OCI-LY1 (cell line): ENCODE results near the gene OR5AP2.

ENCODE experiments used
- H2AFZ ChIP-seq: fragments of 200-600 bp; sonication (generic), shearing (Covaris generic); 2 replicates; pipeline ENCODE4 v1.6.0; 2014; ENCODE audit warnings: antibody characterized with exemption, mild to moderate bottlenecking, low read length
- H3F3A ChIP-seq: fragments of 200-600 bp; sonication (generic), shearing (Covaris generic); 2 replicates; pipeline ENCODE4 v1.6.0; 2014; ENCODE audit warnings: mild to moderate bottlenecking, antibody characterized with exemption, low read length, moderate library complexity; ENCODE audit not compliant: insufficient read depth
- H3K27ac ChIP-seq: fragments of 200-600 bp; sonication (generic); 2 replicates; pipeline ENCODE4 v1.5.1; 2014; ENCODE audit warnings: low read length, mixed run types, mild to moderate bottlenecking, low read depth; ENCODE audit not compliant: poor library complexity, severe bottlenecking
- H3K27me3 ChIP-seq: fragments of 200-600 bp; sonication (generic); 2 replicates; pipeline ENCODE4 v1.6.0; 2014; ENCODE audit warnings: antibody characterized with exemption, mild to moderate bottlenecking, low read length, moderate library complexity; ENCODE audit not compliant: insufficient read depth
- H3K36me3 ChIP-seq: fragments of 200-600 bp; sonication (generic); 2 replicates; pipeline ENCODE4 v1.6.1; 2014; ENCODE audit warnings: mild to moderate bottlenecking, antibody characterized with exemption, low read length, moderate library complexity, mixed read lengths; ENCODE audit not compliant: insufficient read depth
- H3K4me1 ChIP-seq: fragments of 200-600 bp; sonication (generic); 2 replicates; pipeline ENCODE4 v1.5.1; 2014; ENCODE audit warnings: mild to moderate bottlenecking, low read length, moderate library complexity; ENCODE audit not compliant: insufficient read depth, severe bottlenecking
- H3K4me2 ChIP-seq: fragments of 200-600 bp; sonication (generic), shearing (Covaris generic); 2 replicates; pipeline ENCODE4 v1.6.1; 2014; ENCODE audit warnings: low read length
- H3K4me3 ChIP-seq: fragments of 200-600 bp; sonication (generic); 2 replicates; pipeline ENCODE4 v1.5.1; 2014; ENCODE audit warnings: low read length, low read depth, mild to moderate bottlenecking, mixed read lengths; ENCODE audit not compliant: poor library complexity, severe bottlenecking
- H3K79me2 ChIP-seq: fragments of 200-600 bp; shearing (Covaris generic); 2 replicates; pipeline ENCODE4 v1.6.1; 2016; ENCODE audit warnings: mixed run types, low read length, mixed read lengths; ENCODE audit not compliant: insufficient read depth
- H3K9ac ChIP-seq: fragments of 200-600 bp; sonication (generic), shearing (Covaris generic); 2 replicates; pipeline ENCODE4 v1.6.1; 2014; ENCODE audit warnings: mild to moderate bottlenecking, low read length, mixed read lengths
- H3K9me2 ChIP-seq: fragments of 200-600 bp; sonication (generic), shearing (Covaris generic); 2 replicates; pipeline ENCODE4 v1.6.1; 2014; ENCODE audit warnings: low read depth, mild to moderate bottlenecking, low read length, mixed read lengths
- H3K9me3 ChIP-seq: fragments of 200-600 bp; shearing (Covaris generic); 2 replicates; pipeline ENCODE4 v1.6.1; 2014; ENCODE audit warnings: low read length, mixed read lengths
- H4K20me1 ChIP-seq: fragments of 200-600 bp; sonication (generic), shearing (Covaris generic); 2 replicates; pipeline ENCODE4 v1.6.0; 2016; ENCODE audit warnings: mild to moderate bottlenecking, low read length; ENCODE audit not compliant: insufficient read depth
- CTCF ChIP-seq: fragments of 200-600 bp; sonication (generic), shearing (Covaris generic); IDR thresholded peaks from 2 replicates; pipeline ENCODE4 v1.5.1; 2017; ENCODE audit warnings: mild to moderate bottlenecking, antibody characterized with exemption, low read length, moderate library complexity, mixed read lengths
- EZH2 ChIP-seq: fragments of 200-600 bp; sonication (generic), shearing (Covaris generic); IDR thresholded peaks from 2 replicates; pipeline ENCODE4 v1.8.0; 2017; ENCODE audit warnings: borderline replicate concordance, mixed run types, mild to moderate bottlenecking, antibody characterized with exemption, low read length, moderate library complexity, mixed read lengths

The OR5AP2 gene

GRCh38 chr11:56663386-56663785, 21.1 kb upstream of the OR5AP2 start, which contains the start of gene OR5AR1:
Gene OR5AR1, plus strand, starts transcription at chr11:56663686. Its CDS starts 0 bp downstream, at chr11:56663686.
- no peak within 1 kb of the TSS for H2AFZ ChIP-seq
- H3K36me3 ChIP-seq, result no peaks in the 10 kb centered on the region
- H3K9ac ChIP-seq, result no peak within 1 kb of the TSS
- H4K20me1 ChIP-seq, result no peaks in the 10 kb centered on the region
- no peaks in the 10 kb centered on the region for H3K4me1 ChIP-seq
- H3K27me3 ChIP-seq, result no peaks in the 10 kb centered on the region
- H3F3A ChIP-seq, result no peaks in the 10 kb centered on the region
- no peak for TF ChIP-seq CTCF
- no peak for TF ChIP-seq EZH2
- H3K27ac ChIP-seq, result no peak within 1 kb of the TSS
- H3K79me2 ChIP-seq, result no peaks in the 10 kb centered on the region
- H3K9me3 ChIP-seq, result no peaks in the 10 kb centered on the region
- no peak within 1 kb of the TSS for H3K4me3 ChIP-seq
- H3K4me2 ChIP-seq, result no peak within 1 kb of the TSS
- no peaks in the 10 kb centered on the region for H3K9me2 ChIP-seq

GRCh38 chr11:56659755-56660154, 17.5 kb upstream of the OR5AP2 start:
- Histone ChIP-seq H3F3A (no peaks in the 10 kb centered on the region), H3K4me2 (no peak overlapping the region), H3K27ac (no peak overlapping the region), H4K20me1 (no peaks in the 10 kb centered on the region), H2AFZ (no peak overlapping the region), H3K9ac (no peak overlapping the region), H3K27me3 (no peaks in the 10 kb centered on the region), H3K36me3 (no peaks in the 10 kb centered on the region), H3K4me1 (no peaks in the 10 kb centered on the region), H3K4me3 (no peak overlapping the region), H3K79me2 (no peaks in the 10 kb centered on the region), H3K9me3 (no peaks in the 10 kb centered on the region), H3K9me2 (no peaks in the 10 kb centered on the region)
- TF ChIP-seq EZH2 (no peak), CTCF (no peak)

GRCh38 chr11:56637500-56637899, 4.7 kb downstream of the OR5AP2 start:
- Histone ChIP-seq H3K79me2 (no peaks in the 10 kb centered on the region), H3F3A (no peaks in the 10 kb centered on the region), H3K4me1 (no peaks in the 10 kb centered on the region), H3K27ac (no peak overlapping the region), H3K27me3 (no peaks in the 10 kb centered on the region), H4K20me1 (no peaks in the 10 kb centered on the region), H3K9me3 (no peaks in the 10 kb centered on the region), H3K36me3 (no peaks in the 10 kb centered on the region), H2AFZ (no peak overlapping the region), H3K4me2 (no peak overlapping the region), H3K9ac (no peak overlapping the region), H3K4me3 (no peak overlapping the region), H3K9me2 (no peaks in the 10 kb centered on the region)
- no peak for TF ChIP-seq EZH2
- TF ChIP-seq CTCF, result no peak
